HuH-7 (cell line): ENCODE results near the gene ST6GALNAC1.
"Not testable (repeated sequence)": the region's sequence is repeated elsewhere in the genome, so short reads cannot be mapped to it uniquely, and the experiment has no call there.

Experiments used
- DNase-seq: peaks from one replicate; pipeline ENCODE4 v3.0.0; 2011; ENCODE audit warnings: low spot score

Gene ST6GALNAC1

DNA sequence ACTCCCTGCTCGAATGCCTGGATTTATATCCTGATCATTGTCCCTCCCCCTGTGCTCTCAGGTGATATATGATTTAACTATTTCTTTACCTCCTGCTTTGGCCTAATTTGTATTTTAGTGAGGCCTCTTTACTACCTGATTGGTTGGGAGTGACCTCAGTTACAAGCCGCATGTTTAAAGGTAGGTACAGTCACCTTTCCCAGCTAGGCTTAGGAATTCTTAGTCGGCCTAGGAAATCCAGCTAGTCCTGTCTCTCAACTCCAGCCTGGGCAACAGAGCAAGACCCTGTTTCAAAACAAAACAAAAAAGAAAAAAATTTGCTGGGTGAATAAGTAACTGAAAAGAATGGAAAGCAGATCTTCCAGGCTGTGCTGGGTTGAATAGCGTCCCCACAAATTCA lies 31.1 kb downstream of the ST6GALNAC1 start:
- DNase-seq: no peak

DNA sequence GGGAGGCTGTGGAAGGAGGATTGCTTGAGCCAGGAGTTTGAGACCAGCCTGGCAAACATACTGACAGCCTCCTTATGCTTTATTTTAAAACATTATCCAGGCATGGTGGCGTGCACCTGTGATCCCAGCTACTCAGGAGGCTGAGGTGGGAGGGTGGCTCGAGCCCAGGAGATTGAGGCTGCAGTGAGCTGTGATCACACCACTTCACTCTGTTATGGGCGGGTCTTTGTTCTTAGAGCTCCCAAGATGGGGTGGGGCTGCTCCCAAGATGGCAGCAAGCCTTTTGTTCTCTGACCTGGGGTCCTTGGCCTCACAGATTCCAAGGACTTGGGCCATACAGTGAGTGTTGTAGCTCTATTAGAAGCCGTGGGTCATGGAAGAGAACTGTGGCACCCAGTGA lies 31.8 kb downstream of the ST6GALNAC1 start:
- no peak for DNase-seq

DNA sequence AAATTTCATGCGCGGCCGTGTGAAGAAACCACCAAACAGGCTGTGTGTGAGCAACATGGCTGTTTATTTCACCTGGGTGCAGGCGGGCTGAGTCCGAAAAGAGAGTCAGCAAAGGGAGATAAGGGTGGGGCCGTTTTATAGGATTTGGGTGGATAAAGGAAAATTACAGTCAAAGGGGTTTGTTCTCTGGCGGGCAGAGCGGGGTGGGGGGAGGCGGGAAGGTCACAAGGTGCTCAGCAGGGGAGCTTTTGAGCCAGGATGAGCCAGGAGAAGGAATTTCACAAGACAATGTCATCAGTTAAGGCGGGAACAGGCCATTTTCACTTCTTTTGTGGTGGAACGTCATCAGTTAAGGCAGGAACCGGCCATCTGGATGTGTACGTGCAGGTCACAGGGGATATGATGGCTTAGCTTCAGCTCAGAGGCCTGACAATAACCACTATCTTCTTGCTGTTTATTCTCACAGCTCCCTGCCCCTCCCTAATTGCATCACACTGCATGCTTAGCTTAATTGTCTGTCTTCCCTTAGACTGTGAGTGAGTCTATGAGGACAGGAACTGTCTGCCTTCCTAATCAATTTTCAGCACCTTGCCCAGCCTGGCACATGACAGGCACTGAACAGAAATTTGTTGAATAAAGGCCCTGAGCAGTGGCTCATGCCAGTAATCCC lies 32.3 kb downstream of the ST6GALNAC1 start:
- DNase-seq: not testable (repeated sequence)

DNA sequence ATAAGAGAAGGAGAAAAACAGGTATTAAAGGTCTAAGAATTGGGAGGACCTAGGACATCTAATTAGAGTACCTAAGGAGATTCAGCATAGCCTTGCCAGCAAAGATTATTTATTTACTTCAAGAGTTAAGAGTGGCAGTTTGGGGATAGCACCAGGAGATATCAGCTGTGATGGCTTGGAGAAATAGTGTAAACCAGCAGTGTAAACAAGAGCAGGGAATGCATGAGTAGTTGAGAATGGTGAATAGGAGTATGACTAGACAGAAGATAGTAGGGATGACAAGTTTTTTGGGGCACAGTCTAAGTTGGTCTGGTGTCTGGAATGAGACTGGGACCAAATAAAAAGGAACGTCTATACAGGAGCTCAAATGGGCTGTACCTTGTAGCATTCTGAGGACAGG lies 36.9 kb downstream of the ST6GALNAC1 start:
- not testable (repeated sequence) for DNase-seq

DNA sequence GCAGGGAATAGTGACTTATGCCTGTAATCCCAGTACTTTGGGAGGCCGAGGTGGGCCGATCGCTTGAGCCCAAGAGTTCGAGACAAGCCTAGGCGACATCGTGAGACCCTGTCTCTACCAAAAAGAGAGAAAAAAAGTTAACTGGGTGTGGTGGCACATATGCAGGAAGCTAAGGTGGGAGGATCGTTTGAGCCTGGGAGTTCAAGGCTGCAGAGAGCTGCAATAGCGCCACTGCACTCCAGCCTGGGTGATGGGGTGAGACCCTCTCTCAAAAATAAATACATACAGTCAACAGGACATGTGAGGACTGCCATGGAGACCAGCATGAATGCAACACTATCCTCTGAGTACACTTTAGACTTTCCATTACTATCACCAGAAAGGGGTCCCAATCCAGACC lies 42.5 kb downstream of the ST6GALNAC1 start:
- no peak for DNase-seq

DNA sequence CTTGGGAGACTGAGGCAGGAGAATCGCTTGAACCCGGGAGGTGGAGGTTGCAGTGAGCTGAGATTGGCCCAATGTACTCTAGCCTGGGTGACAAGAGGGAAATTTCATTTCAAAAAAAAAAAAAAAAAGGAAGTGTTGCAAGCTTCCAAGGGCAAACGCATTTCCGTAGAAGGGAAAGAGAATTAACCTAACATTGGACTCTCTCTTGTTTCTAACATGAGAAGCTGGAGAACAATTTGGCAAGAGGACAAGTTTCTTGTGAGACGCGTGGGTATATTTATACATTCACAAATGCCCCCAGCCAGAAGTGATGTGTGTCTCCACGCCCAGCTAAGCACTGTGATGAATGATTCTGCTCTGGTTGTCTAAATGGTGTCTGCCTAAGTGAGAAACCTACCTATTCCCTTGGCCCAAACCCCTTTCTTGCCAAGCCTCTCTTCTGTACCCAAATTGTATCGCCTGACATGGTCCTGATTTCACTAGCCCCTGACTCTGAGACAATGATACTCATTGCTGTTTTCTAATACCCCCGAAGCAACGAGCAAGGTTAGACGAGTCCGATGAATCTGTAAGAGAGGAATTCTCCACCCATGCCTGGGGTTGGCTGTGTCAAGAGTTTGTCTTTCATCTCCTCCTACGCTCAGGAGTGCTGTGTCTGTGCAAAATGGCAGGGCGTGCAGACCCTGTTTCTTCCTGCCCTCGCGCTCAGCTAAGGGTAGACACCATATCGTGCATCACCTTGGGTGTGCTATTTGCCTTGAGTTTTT lies 43.7 kb downstream of the ST6GALNAC1 start:
- DNase-seq: no peak

DNA sequence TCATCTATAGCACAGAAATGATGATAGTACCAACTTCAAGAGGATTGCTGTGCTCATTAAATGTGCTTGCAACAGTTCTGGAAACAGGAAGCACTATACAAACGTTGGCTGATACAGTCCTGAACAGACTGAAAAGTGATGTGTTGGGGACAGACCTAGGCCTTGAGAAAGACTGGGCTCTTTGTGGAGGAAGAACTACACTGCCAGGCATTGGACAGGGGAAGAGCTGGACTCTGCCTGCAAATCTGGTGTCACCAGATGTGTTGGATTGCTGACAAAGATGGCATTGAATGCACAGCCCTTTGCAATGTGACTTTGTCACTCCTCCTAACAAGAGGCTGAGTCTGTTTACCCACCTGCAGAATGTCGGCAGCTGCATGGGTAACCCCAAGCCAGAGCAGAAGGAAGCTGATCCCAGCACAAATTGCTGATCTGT lies 45.5 kb downstream of the ST6GALNAC1 start:
- DNase-seq: no peak

DNA sequence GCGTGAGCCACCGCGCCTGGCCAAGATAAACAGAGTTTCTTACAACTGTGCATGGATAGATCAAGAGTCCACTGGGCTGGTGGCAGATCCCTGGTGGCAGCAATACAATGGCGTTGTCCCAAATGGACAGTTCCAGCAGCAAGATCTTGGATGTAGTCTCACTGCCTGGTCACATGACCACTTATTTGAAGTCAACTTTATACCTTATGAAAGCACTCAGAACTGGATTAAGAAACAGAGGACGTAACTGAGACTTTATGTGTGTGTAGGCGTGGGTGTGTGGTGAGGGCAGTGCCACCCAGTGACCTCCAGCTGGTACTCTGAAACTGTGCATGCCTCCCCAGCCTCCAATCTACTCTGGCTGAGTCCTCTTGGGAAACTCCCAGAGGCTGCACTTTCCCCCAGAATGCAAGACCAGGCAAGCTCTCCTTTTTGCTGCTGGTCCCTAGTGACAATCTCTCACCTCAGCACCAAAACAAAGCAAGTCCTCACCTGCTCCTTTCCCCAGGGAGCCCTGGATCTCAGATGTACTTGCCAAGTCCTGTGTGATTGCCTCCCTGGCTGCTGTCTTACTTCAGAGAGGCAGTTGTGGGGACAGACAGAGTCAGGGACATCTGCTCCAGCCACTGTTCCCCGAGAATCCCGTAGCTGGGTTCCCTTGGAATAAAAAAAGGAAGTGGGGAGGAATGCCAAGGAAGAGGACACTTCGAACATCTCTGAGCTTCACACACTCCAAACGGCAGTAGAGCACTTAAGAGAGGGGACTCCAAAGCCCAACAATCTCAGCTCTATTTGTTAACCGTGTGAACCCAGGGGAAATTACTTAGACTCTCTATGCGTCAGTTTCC lies 46.2 kb downstream of the ST6GALNAC1 start:
- DNase-seq: no peak

DNA sequence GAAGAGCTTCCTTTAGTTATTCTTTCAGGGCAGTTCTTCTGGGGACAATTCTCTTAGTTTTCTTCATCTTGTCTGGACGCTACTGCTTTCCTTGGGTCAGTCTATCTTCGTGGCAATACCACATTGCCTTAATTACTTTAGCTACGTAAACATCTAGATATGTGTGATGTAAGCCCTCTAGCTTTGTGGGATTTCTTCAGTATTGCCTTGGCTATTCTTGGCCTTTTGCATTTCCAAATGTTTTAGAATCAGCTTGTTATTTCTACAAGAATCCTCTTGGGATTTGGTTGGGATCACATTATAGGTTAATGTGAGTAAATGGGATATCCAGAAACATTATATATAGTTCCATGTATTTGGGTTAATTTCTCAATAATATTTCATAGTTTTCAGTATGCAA lies 48.9 kb downstream of the ST6GALNAC1 start:
- DNase-seq: no peak

DNA sequence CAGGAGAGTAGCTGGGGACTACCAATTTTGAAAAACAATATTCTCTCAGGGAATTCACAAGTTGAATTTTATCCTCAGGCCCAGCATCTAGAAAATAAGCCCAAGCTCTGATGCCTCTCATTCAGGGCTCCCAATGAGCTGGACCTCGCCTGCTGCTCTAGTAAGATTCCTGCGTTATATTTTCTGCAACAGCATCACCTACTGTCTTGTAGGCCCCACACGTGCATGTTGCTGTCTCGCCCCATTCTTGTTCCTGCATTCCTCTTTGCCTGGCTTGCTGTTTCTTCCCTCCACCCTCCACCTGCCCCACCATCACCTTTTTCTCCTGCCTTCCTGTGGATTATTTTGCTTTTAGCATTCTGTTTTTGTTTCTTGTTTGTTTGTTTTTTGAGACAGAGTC lies 49.6 kb downstream of the ST6GALNAC1 start:
- DNase-seq: no peak

DNA sequence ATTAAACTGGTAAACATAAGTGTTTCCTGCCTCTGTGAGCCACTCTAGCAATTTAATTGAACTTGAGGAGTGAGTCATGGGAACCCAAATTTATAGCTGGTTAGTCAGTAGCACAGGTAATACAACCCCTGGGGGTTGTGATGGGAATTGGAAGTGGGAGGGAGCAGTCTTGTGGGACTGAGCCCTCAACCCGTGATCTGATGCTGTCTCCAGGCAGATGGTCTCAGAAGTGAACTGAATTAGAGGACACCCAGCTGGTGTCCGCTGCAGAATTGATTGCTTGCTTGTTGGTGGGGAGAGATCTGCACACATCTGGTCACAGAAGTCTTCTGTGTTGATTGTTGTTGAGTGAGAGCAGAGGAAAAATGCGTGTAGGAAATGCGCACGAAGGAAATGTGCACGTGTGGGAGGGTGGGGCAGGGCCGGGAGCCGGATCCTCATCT lies 50.2 kb downstream of the ST6GALNAC1 start:
- no peak for DNase-seq

DNA sequence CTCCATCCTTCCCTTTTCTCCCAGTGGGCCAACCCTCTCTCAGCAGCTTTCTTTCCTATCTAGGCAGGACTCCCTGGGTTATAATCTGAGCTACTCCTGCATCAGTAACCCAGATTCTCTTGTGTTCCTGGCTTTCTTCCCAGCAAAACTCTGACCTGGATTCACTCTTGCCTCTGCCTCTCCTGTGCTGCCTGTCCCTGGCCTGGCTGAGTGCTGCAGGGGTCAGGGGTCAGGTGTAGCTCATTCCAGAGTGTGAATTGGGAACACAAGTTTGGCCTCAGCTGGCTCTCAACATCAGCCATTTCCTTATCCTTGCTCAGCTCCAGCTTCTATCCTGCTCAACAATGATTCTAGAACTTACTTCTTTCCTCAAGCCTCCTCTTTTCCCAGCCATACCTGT lies 55.4 kb downstream of the ST6GALNAC1 start:
- DNase-seq: no peak

DNA sequence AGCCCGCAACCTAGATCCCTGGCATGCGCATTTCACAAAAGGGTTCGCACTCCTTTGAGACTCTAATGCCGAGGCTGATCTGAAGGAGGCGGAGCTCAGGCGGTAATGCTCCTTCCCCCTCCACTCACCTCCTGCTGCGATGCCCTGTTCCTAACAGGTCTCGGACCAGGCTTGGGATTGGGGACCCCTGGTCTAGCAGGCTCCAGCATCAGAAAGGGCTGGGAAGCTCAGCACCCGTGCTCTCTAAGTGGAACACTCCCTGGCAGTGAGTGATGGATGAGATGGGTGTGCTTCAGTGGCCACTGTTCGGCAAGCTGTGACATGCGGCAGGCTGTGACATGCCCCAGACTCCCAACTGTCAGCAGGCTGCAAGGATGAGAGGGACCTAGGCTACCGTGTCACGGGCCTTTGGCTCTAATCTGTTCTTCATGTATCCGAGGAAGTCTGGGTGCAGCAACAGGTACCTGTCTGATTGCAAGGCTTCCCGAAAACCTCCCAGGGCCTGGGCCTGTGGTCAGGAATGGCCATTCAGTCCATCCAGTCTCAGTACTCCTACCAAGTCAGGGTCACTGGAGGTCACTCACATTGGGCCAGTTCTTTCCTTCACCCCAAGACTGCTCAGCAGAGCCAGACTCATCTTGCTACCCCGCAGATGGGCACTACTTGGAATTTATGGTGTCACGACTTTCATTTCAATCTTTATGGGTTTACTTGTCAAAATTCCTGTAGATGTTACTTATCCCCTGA lies 56.6 kb downstream of the ST6GALNAC1 start:
- DNase-seq: no peak

DNA sequence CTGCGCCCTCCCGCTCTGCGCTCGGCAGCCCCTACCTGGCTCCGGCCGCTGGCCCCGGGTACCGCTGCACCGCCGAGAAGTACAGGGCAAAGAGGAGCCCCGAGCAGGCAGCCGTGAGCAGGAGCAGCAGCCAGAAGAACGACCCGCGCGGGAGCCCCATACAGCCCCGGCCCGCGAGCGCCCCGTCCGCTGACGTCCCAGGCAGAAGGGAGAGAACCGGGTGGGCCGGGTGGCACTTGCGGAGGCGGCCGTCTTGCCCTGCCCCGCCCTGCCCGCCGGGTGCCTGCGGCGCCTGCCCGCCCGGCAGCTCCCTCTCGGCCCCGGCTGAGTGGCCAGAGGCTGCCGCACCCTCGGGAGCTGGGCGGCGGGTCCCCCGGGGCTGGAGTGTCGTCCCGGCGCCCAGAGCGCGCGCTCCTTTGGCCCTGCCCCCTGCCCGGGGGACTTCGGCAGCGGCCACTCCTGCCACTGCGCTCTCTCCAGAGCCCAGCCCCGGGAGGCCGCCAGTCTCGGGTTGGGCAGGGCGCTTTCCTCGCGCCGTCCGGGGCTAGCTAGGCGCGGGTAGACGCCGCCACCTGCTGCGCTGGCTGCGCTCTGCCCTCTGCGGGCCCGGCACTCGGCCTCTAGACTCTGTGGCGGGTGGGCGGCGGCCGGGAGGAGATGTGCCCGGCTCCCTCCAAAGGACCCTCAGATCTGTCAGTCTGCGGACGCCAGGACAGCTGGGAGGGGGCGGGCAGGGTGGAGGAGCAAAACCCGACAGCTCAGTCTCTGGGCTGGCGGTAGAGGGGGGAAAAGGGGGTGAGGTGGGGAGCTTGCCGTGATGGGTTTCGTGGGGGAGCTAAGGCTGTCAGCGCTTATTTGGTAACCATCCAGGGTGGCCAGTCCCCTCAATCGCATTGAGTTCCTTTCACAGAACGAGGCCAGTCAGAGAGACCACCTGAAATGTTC lies 57.6 kb downstream of the ST6GALNAC1 start, which contains the start of gene ST6GALNAC2:
Gene ST6GALNAC2, minus strand, starts transcription at position 212 of the 945 bp plus-strand sequence. Its CDS starts 52 bp downstream, at position 160.
- DNase-seq: peak; percentile 84

DNA sequence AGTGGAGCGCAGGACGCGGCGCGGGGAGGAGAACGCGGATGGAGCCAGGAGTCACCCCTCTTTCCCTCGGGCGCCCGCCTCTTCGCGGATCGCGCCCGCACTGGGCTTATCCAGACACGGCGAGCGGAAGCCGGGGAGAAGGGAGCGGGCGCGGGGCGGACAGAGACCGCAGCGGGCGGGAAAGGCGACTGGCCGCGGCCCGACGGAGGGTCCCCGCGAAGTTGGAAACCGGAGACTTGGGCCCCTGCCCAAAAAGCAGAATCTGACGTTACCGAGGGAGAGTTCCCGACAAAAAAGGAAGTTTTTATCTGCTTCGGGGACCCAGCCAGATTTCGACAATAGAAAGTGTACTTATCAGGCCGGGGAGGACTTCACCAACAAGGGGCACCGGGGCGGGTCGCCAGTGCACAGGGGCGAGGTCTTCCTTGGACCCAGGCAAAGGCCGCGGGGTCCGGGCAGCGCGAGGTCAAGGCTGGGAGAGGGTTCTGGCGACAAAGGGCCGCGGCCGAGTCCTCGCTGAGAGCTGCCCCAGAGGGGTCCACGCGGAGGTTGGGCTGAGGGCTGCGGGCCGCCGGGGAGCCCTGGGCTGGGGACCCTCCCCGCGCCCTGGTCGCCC lies 58.4 kb downstream of the ST6GALNAC1 start:
- DNase-seq: no peak

DNA sequence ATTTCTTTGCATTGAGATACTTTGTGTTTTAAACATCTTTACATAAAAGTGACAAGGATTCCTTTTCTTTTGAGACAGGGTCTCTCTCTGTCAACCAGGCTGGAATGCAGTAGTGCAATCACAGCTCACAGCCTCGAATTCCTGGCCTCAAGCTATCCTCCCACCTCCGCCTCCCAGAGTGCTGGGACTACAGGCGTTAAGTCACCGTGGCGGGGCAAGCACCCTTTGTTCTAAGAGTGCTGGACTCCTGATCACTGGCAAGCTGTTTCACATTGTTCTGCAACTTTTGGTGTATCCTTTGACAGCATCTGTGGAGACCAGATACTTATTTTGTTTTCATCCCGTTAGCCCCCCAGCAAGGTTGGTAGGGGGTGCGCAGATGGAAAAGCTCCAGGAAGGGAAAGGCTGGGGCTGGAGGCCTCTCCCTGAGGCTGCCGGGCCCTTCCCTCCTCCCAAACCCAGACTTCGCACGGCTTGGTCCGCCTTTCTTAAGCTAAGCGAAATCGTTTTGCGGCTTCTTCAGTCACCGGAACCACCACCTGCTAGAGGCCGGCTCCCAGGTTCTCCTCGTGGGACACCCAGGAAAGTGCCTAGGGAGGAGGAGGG lies 59.0 kb downstream of the ST6GALNAC1 start:
- no peak for DNase-seq

DNA sequence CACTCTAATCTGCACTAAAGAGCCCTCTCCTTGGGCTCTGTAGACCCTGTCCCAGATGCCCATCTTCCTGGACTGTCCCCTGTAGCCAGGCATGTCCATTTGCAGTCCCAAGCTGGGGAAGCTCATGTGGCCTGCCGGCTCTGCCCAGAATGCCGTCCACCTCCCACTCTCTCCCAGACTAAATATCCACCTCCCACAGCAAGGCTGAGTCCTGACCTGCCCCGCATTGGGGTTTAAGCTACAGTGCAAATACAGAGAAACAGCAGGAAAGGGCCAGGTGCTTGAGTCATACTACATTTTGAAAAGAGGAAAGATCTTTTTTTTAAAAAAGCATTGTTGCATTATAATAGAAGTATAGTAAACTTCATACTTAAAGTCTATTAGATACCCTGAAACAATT lies 60.9 kb downstream of the ST6GALNAC1 start:
- DNase-seq: no peak

DNA sequence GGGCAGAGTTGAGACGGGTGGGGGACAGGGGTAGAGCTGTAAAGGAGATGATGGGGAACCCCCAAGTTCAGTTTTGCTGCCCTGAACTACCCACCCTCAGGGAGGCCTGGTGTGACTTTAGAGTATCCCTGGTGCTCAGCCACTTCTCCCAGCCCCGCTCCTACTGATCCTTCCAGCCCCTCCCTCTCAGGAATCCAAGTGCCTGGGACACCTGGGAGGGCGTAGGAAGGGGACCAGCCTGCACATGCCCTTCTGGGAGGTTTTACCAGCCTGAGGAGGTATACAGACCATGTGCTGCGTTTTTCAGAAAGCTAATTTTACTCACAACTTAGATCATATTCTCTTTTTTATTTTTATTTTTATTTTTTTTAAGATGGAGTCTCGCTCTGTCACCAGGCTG lies 62.0 kb downstream of the ST6GALNAC1 start:
- no peak for DNase-seq

DNA sequence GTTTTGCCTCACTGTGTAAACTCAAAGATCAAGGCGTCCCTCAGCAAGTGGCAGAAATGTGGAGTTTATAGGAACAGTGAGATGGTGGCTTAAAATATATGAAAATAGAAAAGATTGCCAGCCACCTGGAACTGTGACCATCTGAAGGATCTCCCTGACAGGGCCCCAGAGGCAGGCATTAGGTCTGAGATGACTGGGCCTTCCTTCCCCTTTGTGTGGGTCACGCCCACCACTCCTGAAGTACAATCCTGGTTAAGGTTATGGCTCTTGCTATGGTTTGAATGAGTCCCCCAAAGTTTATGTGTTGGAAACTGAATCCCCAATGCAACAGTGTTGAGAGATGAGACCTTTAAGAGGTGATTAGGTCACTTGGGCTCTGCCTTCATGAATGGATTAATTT lies 64.3 kb downstream of the ST6GALNAC1 start:
- DNase-seq: no peak

DNA sequence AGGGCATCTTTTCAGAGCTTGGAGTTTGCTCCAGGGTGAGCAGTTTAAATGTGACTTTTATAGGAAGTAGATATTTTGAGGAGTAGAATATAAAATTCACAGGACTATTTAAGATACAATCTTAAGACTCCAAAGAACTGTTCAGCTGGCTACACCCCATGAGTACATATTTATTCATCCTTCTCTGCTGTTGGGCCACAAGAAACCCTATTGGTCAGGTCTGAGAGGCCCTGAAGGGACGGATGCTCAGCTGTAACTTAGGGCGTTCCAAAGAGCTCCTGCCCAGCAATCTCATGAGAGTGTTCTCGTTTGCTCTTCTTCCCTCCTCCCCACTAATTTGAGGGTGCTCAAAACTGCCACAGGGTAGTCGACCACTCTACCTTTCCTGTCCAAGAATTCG lies 65.2 kb downstream of the ST6GALNAC1 start:
- DNase-seq: no peak
